ENCODE results near the gene FHIP1B.
"Not testable (repeated sequence)": the region's sequence is repeated elsewhere in the genome, so short reads cannot be mapped to it uniquely, and the experiment has no call there.

DNA sequence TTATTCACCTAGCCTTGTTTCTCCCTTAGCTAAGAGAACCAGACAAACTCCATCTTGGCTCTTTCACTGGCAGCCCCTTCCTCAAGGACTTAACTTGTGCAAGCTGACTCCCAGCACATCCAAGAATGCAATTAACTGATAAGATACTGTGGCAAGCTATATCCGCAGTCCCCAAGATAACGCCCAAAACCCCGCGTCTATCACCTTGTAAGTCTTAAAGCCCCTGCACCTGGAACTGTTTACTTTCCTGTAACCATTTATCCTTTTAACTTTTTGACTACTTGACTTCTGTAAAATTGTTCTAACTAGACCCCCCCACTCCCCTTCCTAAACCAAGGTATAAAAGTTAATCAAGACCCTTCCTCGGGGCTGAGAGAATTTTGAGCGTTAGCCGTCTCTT, 46.4 kb upstream of the FHIP1B start:
- TF ChIP-seq, protein P1, sequence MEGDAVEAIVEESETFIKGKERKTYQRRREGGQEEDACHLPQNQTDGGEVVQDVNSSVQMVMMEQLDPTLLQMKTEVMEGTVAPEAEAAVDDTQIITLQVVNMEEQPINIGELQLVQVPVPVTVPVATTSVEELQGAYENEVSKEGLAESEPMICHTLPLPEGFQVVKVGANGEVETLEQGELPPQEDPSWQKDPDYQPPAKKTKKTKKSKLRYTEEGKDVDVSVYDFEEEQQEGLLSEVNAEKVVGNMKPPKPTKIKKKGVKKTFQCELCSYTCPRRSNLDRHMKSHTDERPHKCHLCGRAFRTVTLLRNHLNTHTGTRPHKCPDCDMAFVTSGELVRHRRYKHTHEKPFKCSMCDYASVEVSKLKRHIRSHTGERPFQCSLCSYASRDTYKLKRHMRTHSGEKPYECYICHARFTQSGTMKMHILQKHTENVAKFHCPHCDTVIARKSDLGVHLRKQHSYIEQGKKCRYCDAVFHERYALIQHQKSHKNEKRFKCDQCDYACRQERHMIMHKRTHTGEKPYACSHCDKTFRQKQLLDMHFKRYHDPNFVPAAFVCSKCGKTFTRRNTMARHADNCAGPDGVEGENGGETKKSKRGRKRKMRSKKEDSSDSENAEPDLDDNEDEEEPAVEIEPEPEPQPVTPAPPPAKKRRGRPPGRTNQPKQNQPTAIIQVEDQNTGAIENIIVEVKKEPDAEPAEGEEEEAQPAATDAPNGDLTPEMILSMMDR (IDR thresholded peaks at IDR 0.05): not testable (repeated sequence)
- not testable (repeated sequence) for TF ChIP-seq TCF7L2, POLR2AphosphoS5 (IDR thresholded peaks at IDR 0.05; ENCODE audit: low read depth, low read length)

Data from Panc1 (cell line).